Gastrocnemius medialis (tissue), 4 donors: ENCODE results near the gene PBX4.

Source experiments
- CTCF ChIP-seq, 5 experiments: fragments of 450-650 bp in 3 of 5; fragments of 200-600 bp in 2 of 5; sonication (generic) in 2 of 5; IDR thresholded peaks in 4 of 5; conservative IDR thresholded peaks in 1 of 5; 1 replicate in 4 of 5; 2 replicates in 1 of 5; pipeline ENCODE4 v1.5.1; 2016 to 2019; ENCODE audit warnings: antibody characterized with exemption in 5 of 5, mild to moderate bottlenecking in 3 of 5, moderate library complexity in 3 of 5
- POLR2A ChIP-seq, 2 donors: fragments of 450-650 bp; IDR thresholded peaks; one replicate each; pipeline ENCODE4 v1.6.1; 2017; ENCODE audit warnings: antibody characterized with exemption in 2 of 2, mild to moderate bottlenecking in 2 of 2, moderate library complexity in 2 of 2

- TF ChIP-seq CTCF (IDR thresholded peaks at IDR 0.05 in 4 of 5, conservative IDR thresholded peaks at IDR 0.05 in 1 of 5) (no peak), POLR2A (IDR thresholded peaks at IDR 0.05) (no peak)
Observed at GRCh38 chr19:19538061-19538784, 80.3 kb downstream of the PBX4 start, which contains the start of gene CILP2.
